Glomerular endothelial cell (primary cell): ENCODE data around the gene SMC1B. TPM values are rescaled to one million over a fixed set of nuclear protein-coding genes. Genes with fewer than 3 reads are reported as not detected.
"Not testable (repeated sequence)": the region's sequence is repeated elsewhere in the genome, so short reads cannot be mapped to it uniquely, and the experiment has no call there.

Experiments
- DNase-seq: peaks from one replicate; pipeline ENCODE4 v3.0.0-alpha.2; 2011; ENCODE audit warnings: low read depth, low spot score; ENCODE audit errors: extremely low read depth
- total RNA-seq: library from RNA; depleted of rRNA; stranded (reverse); fragments of >200 nt; gene quantifications from 2 replicates; pipeline ENCODE4 v1.2.3, GENCODE V29; 2015

Gene SMC1B
- total RNA-seq, 1 donor from 2014 or later = not detected

- no peak for DNase-seq
These were observed 30.8 kb upstream of the SMC1B start for GRCh38 chr22:45444168-45444567.

- DNase-seq = no peak
These were observed 28.7 kb upstream of the SMC1B start for GRCh38 chr22:45442116-45442515.

GRCh38 chr22:45441138-45441537 is 27.7 kb upstream of the SMC1B start:
- no peak for DNase-seq

GRCh38 chr22:45440688-45441087 is 27.3 kb upstream of the SMC1B start:
- DNase-seq = not testable (repeated sequence)

GRCh38 chr22:45438336-45438735 is 24.9 kb upstream of the SMC1B start:
- no peak for DNase-seq

GRCh38 chr22:45436871-45437517 is 23.6 kb upstream of the SMC1B start:
- DNase-seq = not testable (repeated sequence)

- DNase-seq = peak; percentile 68
These were observed 22.2 kb upstream of the SMC1B start for GRCh38 chr22:45435544-45436139.

- DNase-seq = no peak
These were observed 21.6 kb upstream of the SMC1B start for GRCh38 chr22:45434981-45435380.

GRCh38 chr22:45430871-45431270 is 17.5 kb upstream of the SMC1B start:
- no peak for DNase-seq

GRCh38 chr22:45429981-45430775 is 16.8 kb upstream of the SMC1B start:
- no peak for DNase-seq

GRCh38 chr22:45429424-45429823 is 16.0 kb upstream of the SMC1B start:
- DNase-seq = no peak

- DNase-seq = no peak
These were observed 15.3 kb upstream of the SMC1B start for GRCh38 chr22:45428391-45429385.

- DNase-seq = no peak
These were observed 13.7 kb upstream of the SMC1B start for GRCh38 chr22:45427114-45427513.

- DNase-seq = no peak
These were observed 13.0 kb upstream of the SMC1B start for GRCh38 chr22:45426387-45426786.

GRCh38 chr22:45425531-45426265 is 12.3 kb upstream of the SMC1B start:
- DNase-seq = no peak

- DNase-seq = no peak
These were observed 11.7 kb upstream of the SMC1B start for GRCh38 chr22:45425101-45425500.

- DNase-seq = no peak
These were observed 10.9 kb upstream of the SMC1B start for GRCh38 chr22:45424241-45424731.

- DNase-seq = no peak
These were observed 10.1 kb upstream of the SMC1B start for GRCh38 chr22:45423524-45423923.

GRCh38 chr22:45422237-45422983 is 9.0 kb upstream of the SMC1B start:
- no peak for DNase-seq
